Erythroblast (primary cell): ENCODE results near the gene UROD.

Source experiments
- GATA1 ChIP-seq: IDR thresholded peaks from 2 replicates; pipeline ENCODE4 v1.6.1; 2011; ENCODE audit warnings: low read depth, mild to moderate bottlenecking, control low read depth, low read length, moderate library complexity
- POLR2A ChIP-seq: IDR thresholded peaks from 2 replicates; pipeline ENCODE4 v1.6.1; 2011; ENCODE audit warnings: mild to moderate bottlenecking, low read length

DNA sequence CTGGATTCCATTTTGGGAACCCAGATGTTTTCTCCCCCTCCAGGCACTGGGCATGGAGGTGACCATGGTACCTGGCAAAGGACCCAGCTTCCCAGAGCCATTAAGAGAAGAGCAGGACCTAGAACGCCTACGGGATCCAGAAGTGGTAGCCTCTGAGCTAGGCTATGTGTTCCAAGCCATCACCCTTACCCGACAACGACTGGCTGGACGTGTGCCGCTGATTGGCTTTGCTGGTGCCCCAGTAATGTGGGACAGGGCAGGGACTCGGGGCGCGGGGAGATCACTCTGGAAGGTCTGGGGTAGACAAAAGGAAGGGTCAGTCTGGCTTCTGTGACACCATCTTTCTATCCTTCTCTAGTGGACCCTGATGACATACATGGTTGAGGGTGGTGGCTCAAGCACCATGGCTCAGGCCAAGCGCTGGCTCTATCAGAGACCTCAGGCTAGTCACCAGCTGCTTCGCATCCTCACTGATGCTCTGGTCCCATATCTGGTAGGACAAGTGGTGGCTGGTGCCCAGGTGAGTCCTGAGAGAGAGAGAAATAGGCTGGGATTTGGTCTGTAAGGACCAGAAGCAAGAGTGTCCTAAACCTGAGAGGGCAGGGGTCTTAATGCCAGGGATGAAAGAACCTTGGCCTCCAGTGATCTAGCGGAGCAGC lies 1.6 kb downstream of the UROD start:
- TF ChIP-seq POLR2A (no peak), GATA1 (no peak)
